HG03469 (cell line): ENCODE results near the gene TASOR.
"Not testable (repeated sequence)": the region's sequence is repeated elsewhere in the genome, so short reads cannot be mapped to it uniquely, and the experiment has no call there.

Experiments used
- ATAC-seq: cut with Tn5 transposase; IDR thresholded peaks from one replicate; pipeline ENCODE4 v1.9.1; 2021; ENCODE audit warnings: mild to moderate bottlenecking, moderate library complexity, moderate number of reproducible peaks; ENCODE audit not compliant: unreplicated experiment

The TASOR gene

GRCh38 chr3:56683122-56683817, at the start of gene TASOR:
TASOR (minus strand) TSS chr3:56683265; CDS start chr3:56683006, 259 bp downstream.
- no peak for ATAC-seq

GRCh38 chr3:56732109-56732508, 49.0 kb upstream of the TASOR start:
- ATAC-seq = no peak

- ATAC-seq = peak; percentile 87
These were observed 42.1 kb upstream of the TASOR start for GRCh38 chr3:56725175-56725574.

- no peak for ATAC-seq
These were observed 41.6 kb upstream of the TASOR start for GRCh38 chr3:56724676-56725075.

GRCh38 chr3:56720849-56721248, 37.8 kb upstream of the TASOR start:
- ATAC-seq = no peak

GRCh38 chr3:56718809-56719208, 35.7 kb upstream of the TASOR start:
- ATAC-seq = not testable (repeated sequence)

GRCh38 chr3:56711344-56711743, 28.3 kb upstream of the TASOR start:
- no peak for ATAC-seq

- not testable (repeated sequence) for ATAC-seq
These were observed 24.3 kb upstream of the TASOR start for GRCh38 chr3:56707412-56707811.

GRCh38 chr3:56706629-56707028, 23.6 kb upstream of the TASOR start:
- ATAC-seq = no peak

GRCh38 chr3:56704706-56705105, 21.6 kb upstream of the TASOR start:
- ATAC-seq = no peak

GRCh38 chr3:56702490-56703315, 19.6 kb upstream of the TASOR start:
- no peak for ATAC-seq

GRCh38 chr3:56700151-56700550, 17.1 kb upstream of the TASOR start:
- ATAC-seq = no peak

- no peak for ATAC-seq
These were observed 12.0 kb upstream of the TASOR start for GRCh38 chr3:56694867-56695683.

GRCh38 chr3:56693750-56694149, 10.7 kb upstream of the TASOR start:
- ATAC-seq = no peak

- not testable (repeated sequence) for ATAC-seq
These were observed 9.7 kb upstream of the TASOR start for GRCh38 chr3:56692520-56693433.

- ATAC-seq = not testable (repeated sequence)
These were observed 8.9 kb upstream of the TASOR start for GRCh38 chr3:56692001-56692365.

- ATAC-seq = no peak
These were observed 8.3 kb upstream of the TASOR start for GRCh38 chr3:56691165-56692000.

- ATAC-seq = no peak
These were observed 6.2 kb upstream of the TASOR start for GRCh38 chr3:56689303-56689702.

- ATAC-seq = peak; percentile 59
These were observed 5.1 kb upstream of the TASOR start for GRCh38 chr3:56688191-56688590.
